ENCODE data around the gene GNL2. TPM values are rescaled to one million over a fixed set of nuclear protein-coding genes. Genes with fewer than 3 reads are reported as not detected.

Gene GNL2
- total and polyA plus RNA-seq, 2 donors (not counting 1 experiment from before 2014, with no cell fraction given): 15.7 to 44.0 TPM

GRCh38 chr1:37570528-37571334 lies 25.0 kb downstream of the GNL2 start:
- DNase-seq (no peak), ATAC-seq (ENCODE audit: low read depth) (no peak)
- TF ChIP-seq, protein P1, sequence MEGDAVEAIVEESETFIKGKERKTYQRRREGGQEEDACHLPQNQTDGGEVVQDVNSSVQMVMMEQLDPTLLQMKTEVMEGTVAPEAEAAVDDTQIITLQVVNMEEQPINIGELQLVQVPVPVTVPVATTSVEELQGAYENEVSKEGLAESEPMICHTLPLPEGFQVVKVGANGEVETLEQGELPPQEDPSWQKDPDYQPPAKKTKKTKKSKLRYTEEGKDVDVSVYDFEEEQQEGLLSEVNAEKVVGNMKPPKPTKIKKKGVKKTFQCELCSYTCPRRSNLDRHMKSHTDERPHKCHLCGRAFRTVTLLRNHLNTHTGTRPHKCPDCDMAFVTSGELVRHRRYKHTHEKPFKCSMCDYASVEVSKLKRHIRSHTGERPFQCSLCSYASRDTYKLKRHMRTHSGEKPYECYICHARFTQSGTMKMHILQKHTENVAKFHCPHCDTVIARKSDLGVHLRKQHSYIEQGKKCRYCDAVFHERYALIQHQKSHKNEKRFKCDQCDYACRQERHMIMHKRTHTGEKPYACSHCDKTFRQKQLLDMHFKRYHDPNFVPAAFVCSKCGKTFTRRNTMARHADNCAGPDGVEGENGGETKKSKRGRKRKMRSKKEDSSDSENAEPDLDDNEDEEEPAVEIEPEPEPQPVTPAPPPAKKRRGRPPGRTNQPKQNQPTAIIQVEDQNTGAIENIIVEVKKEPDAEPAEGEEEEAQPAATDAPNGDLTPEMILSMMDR (IDR thresholded peaks at IDR 0.05): no peak
- TF ChIP-seq EZH2 (IDR thresholded peaks at IDR 0.05; ENCODE audit: borderline replicate concordance, insufficient read depth, low read depth, low read length, poor library complexity, severe bottlenecking): no peak
- Histone ChIP-seq H3K27ac (ENCODE audit: low read length in 2 of 2) (no peak overlapping the region), H3K79me2 (ENCODE audit: control insufficient read depth, insufficient read depth, low read length) (no peaks in the 10 kb centered on the region), H3K4me1 (ENCODE audit: control insufficient read depth in 2 of 2, insufficient read depth in 2 of 2, low read length in 2 of 2) (no peaks in the 10 kb centered on the region), H2AFZ (ENCODE audit: insufficient read depth, low read depth, low read length, poor library complexity, severe bottlenecking) (no peak overlapping the region), H3K4me3 (ENCODE audit: control extremely low read depth in 1 of 5, extremely low read depth in 1 of 5, insufficient read depth in 1 of 5, low read depth in 2 of 5, low read length in 4 of 5) (no peak overlapping the region), H3K36me3 (replicated peaks in 1 of 2; ENCODE audit: control extremely low read depth in 1 of 2, control insufficient read depth in 1 of 2, extremely low read depth in 1 of 2, insufficient read depth in 2 of 2, low read length in 1 of 2) (peaks cover 24 to 94% of the 10 kb centered on the region in 2 experiments), H3K27me3 (replicated peaks in 1 of 4; ENCODE audit: control extremely low read depth in 1 of 4, control insufficient read depth in 3 of 4, insufficient read depth in 4 of 4, low read length in 3 of 4) (no peaks in the 10 kb centered on the region), H3K9ac (ENCODE audit: low read length) (no peak overlapping the region), H3K9me3 (ENCODE audit: control extremely low read depth in 1 of 3, control insufficient read depth in 2 of 3, insufficient read depth in 1 of 3, low read length in 2 of 3) (no peaks in the 10 kb centered on the region), H4K20me1 (ENCODE audit: control insufficient read depth, insufficient read depth, low read length, poor library complexity, severe bottlenecking) (no peaks in the 10 kb centered on the region), H3K4me2 (replicated peaks; ENCODE audit: low read depth, low read length, poor library complexity, severe bottlenecking) (no peak overlapping the region)
- Mint-ChIP-seq H3K4me3 (no peak overlapping the region), H3K27ac (no peak overlapping the region), H3K9me3 (ENCODE audit: insufficient read depth) (no peaks in the 10 kb centered on the region), H3K27me3 (no peaks in the 10 kb centered on the region), H3K4me1 (no peaks in the 10 kb centered on the region)
- WGBS (ENCODE audit: insufficient coverage): no CpG with 5 or more reads among the region's 3 CpGs
- intact Hi-C loops (cut with micrococcal nuclease): no loop called here
- POLR2A ChIA-PET: no interaction called here
- CTCF ChIA-PET: no interaction called here

DNA sequence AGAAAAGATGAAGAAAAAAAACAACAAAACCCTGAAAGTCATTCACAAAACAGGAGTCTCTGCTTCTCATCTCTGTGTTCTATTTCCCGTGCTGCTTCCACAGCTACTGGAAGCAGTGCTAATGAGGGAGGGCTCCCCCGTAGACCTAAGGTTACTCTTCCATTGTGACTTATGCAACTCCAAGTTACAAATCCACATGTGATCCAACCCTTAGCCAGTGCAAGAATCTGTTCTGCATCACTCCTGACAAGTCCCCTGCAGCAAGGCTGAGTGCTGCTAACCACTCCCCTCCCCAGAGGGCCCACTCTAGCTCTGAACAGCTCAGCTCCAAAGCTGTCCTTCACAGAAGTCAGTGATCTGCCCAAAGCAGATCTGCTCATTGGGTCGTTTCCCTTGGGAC lies 28.7 kb downstream of the GNL2 start:
- Mint-ChIP-seq H3K27me3 (no peaks in the 10 kb centered on the region), H3K27ac (no peak overlapping the region), H3K9me3 (ENCODE audit: insufficient read depth) (no peaks in the 10 kb centered on the region), H3K4me3 (no peak overlapping the region), H3K4me1 (no peaks in the 10 kb centered on the region)
- TF ChIP-seq, protein P1 (IDR thresholded peaks at IDR 0.05): no peak
- no peak for TF ChIP-seq EZH2 (IDR thresholded peaks at IDR 0.05; ENCODE audit: borderline replicate concordance, insufficient read depth, low read depth, low read length, poor library complexity, severe bottlenecking)
- H3K27me3 ChIP-seq (replicated peaks in 1 of 4; ENCODE audit: control extremely low read depth in 1 of 4, control insufficient read depth in 3 of 4, insufficient read depth in 4 of 4, low read length in 3 of 4): no peaks in the 10 kb centered on the region
- POLR2A ChIA-PET: no interaction called here
- H3K4me1 ChIP-seq (ENCODE audit: control insufficient read depth in 2 of 2, insufficient read depth in 2 of 2, low read length in 2 of 2): no peaks in the 10 kb centered on the region
- ATAC-seq (ENCODE audit: low read depth) (no peak), DNase-seq (no peak)
- intact Hi-C loops (cut with micrococcal nuclease): no loop called here
- peaks cover 21 to 65% of the 10 kb centered on the region in 2 experiments for H3K36me3 ChIP-seq (replicated peaks in 1 of 2; ENCODE audit: control extremely low read depth in 1 of 2, control insufficient read depth in 1 of 2, extremely low read depth in 1 of 2, insufficient read depth in 2 of 2, low read length in 1 of 2)
- no peak overlapping the region for H3K4me3 ChIP-seq (ENCODE audit: control extremely low read depth in 1 of 5, extremely low read depth in 1 of 5, insufficient read depth in 1 of 5, low read depth in 2 of 5, low read length in 4 of 5)
- H3K4me2 ChIP-seq (replicated peaks; ENCODE audit: low read depth, low read length, poor library complexity, severe bottlenecking): no peak overlapping the region
- no peak overlapping the region for H3K27ac ChIP-seq (ENCODE audit: low read length in 2 of 2)
- no peaks in the 10 kb centered on the region for H3K79me2 ChIP-seq (ENCODE audit: control insufficient read depth, insufficient read depth, low read length)
- 93% methylated on average over 3 of the region's 3 CpGs for WGBS (ENCODE audit: insufficient coverage)
- no peaks in the 10 kb centered on the region for H3K9me3 ChIP-seq (ENCODE audit: control extremely low read depth in 1 of 3, control insufficient read depth in 2 of 3, insufficient read depth in 1 of 3, low read length in 2 of 3)
- no peaks in the 10 kb centered on the region for H4K20me1 ChIP-seq (ENCODE audit: control insufficient read depth, insufficient read depth, low read length, poor library complexity, severe bottlenecking)
- H2AFZ ChIP-seq (ENCODE audit: insufficient read depth, low read depth, low read length, poor library complexity, severe bottlenecking): no peak overlapping the region
- no peak overlapping the region for H3K9ac ChIP-seq (ENCODE audit: low read length)
- CTCF ChIA-PET: interaction anchor here (0.9 kb wide), 1 partner anchor 115 kb away, joined by 4 read pairs; no protein-coding TSS in a partner anchor
